IMR-90 (cell line): Measurements from ENCODE around the gene MS4A18. TPM values are rescaled to one million over a fixed set of nuclear protein-coding genes. Genes with fewer than 3 reads are reported as not detected.

Source experiments
- ATAC-seq: fragments of 200-7000 bp; cut with Tn5 transposase; 2 replicates; pipeline ENCODE4 v1.9.1; 2020; ENCODE audit warnings: low read depth, mild to moderate bottlenecking, moderate library complexity
- BruUV-seq: library from RNA; stranded (reverse); fragments of 400-500 nt; replicated peaks from 2 replicates; lab custom pipeline; 2021; lab: Mats Ljungman, UMichigan
- CTCF ChIA-PET: fragments of 300-600 bp; formaldehyde crosslinking; extraction: SDS; loops from one replicate; lab custom pipeline; 2021; ENCODE audit warnings: antibody characterized with exemption; lab: Yijun Ruan, JAX
- POLR2A ChIA-PET: fragments of 300-600 bp; sonication (Branson Sonifier 250); formaldehyde crosslinking; loops from one replicate; lab custom pipeline; 2022; ENCODE audit warnings: antibody characterized with exemption; ENCODE audit not compliant: unreplicated experiment; lab: Charles Lee
- DNase-seq: peaks from one replicate; pipeline ENCODE4 v3.0.0; 2013
- H2AFZ ChIP-seq: replicated peaks from 2 replicates; pipeline ENCODE3; 2013; ENCODE audit warnings: low read length, mild to moderate bottlenecking; ENCODE audit not compliant: poor library complexity
- H2AK5ac ChIP-seq: 2 replicates; pipeline ENCODE4 v1.6.1; 2013; ENCODE audit warnings: low read depth, low read length, inconsistent platforms
- H2AK9ac ChIP-seq: replicated peaks from 2 replicates; pipeline ENCODE3; 2013; ENCODE audit warnings: mild to moderate bottlenecking, low read depth, low read length, moderate library complexity; ENCODE audit not compliant: poor library complexity
- H2BK120ac ChIP-seq: 2 replicates; pipeline ENCODE4 v1.6.1; 2013; ENCODE audit warnings: low read depth, low read length, inconsistent platforms
- H2BK15ac ChIP-seq: 3 replicates; pipeline ENCODE4 v1.6.1; 2013; ENCODE audit warnings: low read depth, low read length, inconsistent platforms
- H2BK20ac ChIP-seq: 2 replicates; pipeline ENCODE4 v1.6.1; 2013; ENCODE audit warnings: low read depth, mild to moderate bottlenecking, inconsistent platforms, low read length, moderate library complexity
- H2BK5ac ChIP-seq: 2 replicates; pipeline ENCODE4 v1.6.1; 2013; ENCODE audit warnings: mild to moderate bottlenecking, low read depth, low read length, inconsistent platforms; ENCODE audit not compliant: poor library complexity, severe bottlenecking
- H3K14ac ChIP-seq: replicated peaks from 2 replicates; pipeline ENCODE4 v1.6.1; 2013; ENCODE audit warnings: low read depth, low read length, inconsistent platforms
- H3K18ac ChIP-seq: 2 replicates; pipeline ENCODE4 v1.6.1; 2013; ENCODE audit warnings: low read depth, low read length, control low read depth
- H3K23ac ChIP-seq: 2 replicates; pipeline ENCODE4 v1.6.1; 2013; ENCODE audit warnings: low read depth, low read length, inconsistent platforms
- H3K27ac ChIP-seq: 2 replicates; pipeline ENCODE4 v1.5.1; 2013; ENCODE audit warnings: mild to moderate bottlenecking, control low read depth, low read length; ENCODE audit not compliant: insufficient read depth
- H3K27me3 ChIP-seq: 2 replicates; pipeline ENCODE4 v1.6.1; 2013; ENCODE audit warnings: low read length; ENCODE audit not compliant: control insufficient read depth, insufficient read depth
- H3K36me3 ChIP-seq: 2 replicates; pipeline ENCODE4 v1.6.1; 2013; ENCODE audit warnings: low read length, mixed read lengths; ENCODE audit not compliant: control insufficient read depth, insufficient read depth
- H3K4ac ChIP-seq: 2 replicates; pipeline ENCODE4 v1.6.1; 2013; ENCODE audit warnings: low read depth, low read length, inconsistent platforms
- H3K4me1 ChIP-seq: 2 replicates; pipeline ENCODE4 v1.6.1; 2013; ENCODE audit warnings: low read length, mixed read lengths; ENCODE audit not compliant: control insufficient read depth, insufficient read depth
- H3K4me2 ChIP-seq: 2 replicates; pipeline ENCODE4 v1.6.1; 2013; ENCODE audit warnings: low read depth, mild to moderate bottlenecking, control low read depth, low read length, moderate library complexity
- H3K4me3 ChIP-seq: 2 replicates; pipeline ENCODE4 v1.5.1; 2013; ENCODE audit warnings: low read depth, mild to moderate bottlenecking, control low read depth, low read length, moderate library complexity; ENCODE audit not compliant: insufficient read depth
- H3K56ac ChIP-seq: 2 replicates; pipeline ENCODE4 v1.6.1; 2013; ENCODE audit warnings: low read length, inconsistent platforms; ENCODE audit not compliant: insufficient read depth; ENCODE audit errors: extremely low read depth
- H3K79me1 ChIP-seq, 2 experiments: 2 replicates each; pipeline ENCODE4 v1.6.1; 2013; ENCODE audit warnings: low read length in 2 of 2, inconsistent platforms in 1 of 2, low read depth in 1 of 2
- H3K9ac ChIP-seq: 2 replicates; pipeline ENCODE4 v1.6.1; 2013; ENCODE audit warnings: low read depth, low read length, control low read depth
- H3K9me1 ChIP-seq: 2 replicates; pipeline ENCODE4 v1.6.1; 2013; ENCODE audit warnings: low read length, inconsistent platforms; ENCODE audit not compliant: insufficient read depth
- H3K9me3 ChIP-seq: 2 replicates; pipeline ENCODE4 v1.6.1; 2013; ENCODE audit warnings: low read length; ENCODE audit not compliant: control insufficient read depth, insufficient read depth
- H4K20me1 ChIP-seq: 2 replicates; pipeline ENCODE4 v1.6.1; 2013; ENCODE audit warnings: low read length, inconsistent platforms; ENCODE audit not compliant: insufficient read depth
- H4K5ac ChIP-seq: 2 replicates; pipeline ENCODE4 v1.6.1; 2013; ENCODE audit warnings: mild to moderate bottlenecking, low read depth, low read length, control low read depth
- H4K8ac ChIP-seq, 2 experiments: 2 replicates each; pipeline ENCODE4 v1.6.1; 2013; ENCODE audit warnings: low read depth in 2 of 2, low read length in 2 of 2, control low read depth in 1 of 2, inconsistent platforms in 1 of 2
- H4K91ac ChIP-seq: 2 replicates; pipeline ENCODE4 v1.6.1; 2013; ENCODE audit warnings: low read depth, low read length, inconsistent platforms; ENCODE audit not compliant: insufficient read depth
- FOS ChIP-seq: fragments of 150-350 bp; IDR thresholded peaks from 2 replicates; pipeline ENCODE4 v1.6.1; 2016; ENCODE audit warnings: low read depth, low read length
- MAFK ChIP-seq: IDR thresholded peaks from 2 replicates; pipeline ENCODE4 v1.6.1; 2012; ENCODE audit warnings: low read depth, low read length, improper control_type of control experiment
- NFE2L2 ChIP-seq: fragments of 150-350 bp; IDR thresholded peaks from 2 replicates; pipeline ENCODE4 v1.6.1; 2016; ENCODE audit warnings: low read depth, mild to moderate bottlenecking, low read length
- POLR2A ChIP-seq: IDR thresholded peaks from 2 replicates; pipeline ENCODE4 v1.6.1; 2012; ENCODE audit warnings: mild to moderate bottlenecking, low read depth, low read length
- SMC3 ChIP-seq: fragments of 150-350 bp; IDR thresholded peaks from 2 replicates; pipeline ENCODE4 v1.6.1; 2016; ENCODE audit warnings: low read depth, mild to moderate bottlenecking, antibody characterized with exemption, low read length, moderate library complexity
- WGBS, 2 experiments: methylation state at CpG; one replicate each; pipeline versions ENCODE4 v1.1.5 to v1.1.7; 2013; ENCODE audit warnings: missing lambda C conversion rate in 2 of 2; ENCODE audit not compliant: insufficient read length in 1 of 2; ENCODE audit errors: extremely low coverage in 2 of 2; 5-methylcytosine and 5-hydroxymethylcytosine counted together
- dilution Hi-C: fragments of 300-500 bp; cut with HindIII; formaldehyde crosslinking; loops from one replicate; pipeline ENCODE4 v1.14.3; 2018; ENCODE audit warnings: low sequenced_read_pairs; ENCODE audit not compliant: unreplicated experiment
- in situ Hi-C: fragments of 300-500 bp; cut with MboI; formaldehyde crosslinking; loops from 3 replicates; pipeline ENCODE4 v1.14.3; 2019; ENCODE audit warnings: low sequenced_read_pairs, inconsistent platforms, mixed read lengths
- intact Hi-C: fragments of 100-400 bp; cut with micrococcal nuclease; formaldehyde crosslinking; loops from 2 replicates; pipeline ENCODE4 v1.10.0; 2022
- polyA plus RNA-seq, 3 experiments: library from polyadenylated mRNA; depleted of rRNA; stranded (reverse); fragments of >200 nt; gene quantifications; 2 replicates each; pipeline ENCODE4 v1.2.3, GENCODE V29; 2012; ENCODE audit warnings: low replicate concordance in 1 of 3
- total RNA-seq: library from RNA; depleted of rRNA; stranded (reverse); fragments of >200 nt; gene quantifications from 2 replicates; pipeline ENCODE4 v1.2.3, GENCODE V29; 2012; rRNA removed

The MS4A18 gene
- total and polyA plus RNA-seq, 2 of the 4 experiments (the other 2 are of a cell fraction) = not detected

DNA sequence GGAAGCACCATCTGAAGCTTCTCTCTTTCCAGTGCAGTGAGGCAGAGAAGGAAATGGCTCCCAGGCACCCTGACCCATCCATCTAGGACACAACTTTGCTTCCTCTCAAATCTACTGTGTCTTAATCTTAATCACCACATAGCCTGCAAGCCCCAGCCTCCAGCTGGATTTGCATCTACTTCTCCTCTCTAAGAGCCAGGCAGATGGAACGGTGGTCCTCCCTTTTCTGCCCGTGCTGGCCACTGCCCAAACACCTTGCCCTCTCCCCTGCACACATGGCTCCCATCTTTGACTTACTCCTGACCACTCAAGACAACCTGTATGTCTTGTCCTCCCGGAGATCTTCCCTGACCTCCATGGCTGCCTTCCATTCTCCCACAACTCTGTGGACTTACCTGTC, 68.0 kb downstream of the MS4A18 start:
- H3K27ac ChIP-seq = no peak overlapping the region
- no peak overlapping the region for H2BK120ac ChIP-seq
- H2BK15ac ChIP-seq = no peak overlapping the region
- no peak overlapping the region for H2AK5ac ChIP-seq
- H3K27me3 ChIP-seq = peaks cover 43% of the 10 kb centered on the region
- H2BK5ac ChIP-seq = no peak overlapping the region
- WGBS, 2 experiments = no CpG with 5 or more reads among the region's 3 CpGs
- in situ Hi-C loops (no loop called here), dilution Hi-C loops (no loop called here), intact Hi-C loops (no loop called here)
- H3K18ac ChIP-seq = no peak overlapping the region
- ATAC-seq (no peak), DNase-seq (no peak)
- H4K8ac ChIP-seq = no peak overlapping the region
- no TSS peak for BruUV-seq
- no peaks in the 10 kb centered on the region for H3K36me3 ChIP-seq
- H3K23ac ChIP-seq = no peak overlapping the region
- no peak overlapping the region for H3K56ac ChIP-seq
- no peaks in the 10 kb centered on the region for H3K79me1 ChIP-seq
- H4K20me1 ChIP-seq = no peaks in the 10 kb centered on the region
- no peak overlapping the region for H2AFZ ChIP-seq
- H3K14ac ChIP-seq = no peak overlapping the region
- no peak overlapping the region for H2AK9ac ChIP-seq
- no peak overlapping the region for H2BK20ac ChIP-seq
- ChIA-PET CTCF (no interaction called here), POLR2A (no interaction called here)
- H3K4me1 ChIP-seq = no peaks in the 10 kb centered on the region; the same call in 1 of the 2 replicates
- H4K5ac ChIP-seq = no peak overlapping the region
- no peak overlapping the region for H3K9ac ChIP-seq
- no peak overlapping the region for H3K4me2 ChIP-seq
- TF ChIP-seq NFE2L2 = no peak
- no peak for TF ChIP-seq POLR2A
- no peak for TF ChIP-seq SMC3
- no peak for TF ChIP-seq MAFK
- no peak for TF ChIP-seq FOS
- H3K9me1 ChIP-seq = no peaks in the 10 kb centered on the region
- H3K9me3 ChIP-seq = peaks cover 10% of the 10 kb centered on the region; the same call in 1 of the 2 replicates
- no peak overlapping the region for H4K91ac ChIP-seq
- H3K4ac ChIP-seq = no peak overlapping the region
- no peak overlapping the region for H3K4me3 ChIP-seq

Other genes starting within 250 kb of the MS4A18 start
- not detected in 2 replicates for gene MS4A12, start 231.9 kb upstream of the MS4A18 start, total RNA-seq
- not detected in 2 replicates for gene MS4A12, start 231.9 kb upstream of the MS4A18 start, polyA plus RNA-seq (2012; rRNA removed)
- gene MS4A13, start 209.3 kb upstream of the MS4A18 start, total RNA-seq = not detected in 2 replicates
- gene MS4A13, start 209.3 kb upstream of the MS4A18 start, polyA plus RNA-seq (2012; rRNA removed) = not detected in 2 replicates
- not detected in 2 replicates for gene MS4A8, start 25.1 kb upstream of the MS4A18 start, total RNA-seq
- gene MS4A8, start 25.1 kb upstream of the MS4A18 start, polyA plus RNA-seq (2012; rRNA removed) = not detected in 2 replicates
- gene MS4A15, start 32.1 kb downstream of the MS4A18 start, total RNA-seq = not detected in 2 replicates
- not detected in 2 replicates for gene MS4A15, start 32.1 kb downstream of the MS4A18 start, polyA plus RNA-seq (2012; rRNA removed)
- gene MS4A10, start 60.6 kb downstream of the MS4A18 start, total RNA-seq = not detected in 2 replicates
- gene MS4A10, start 60.6 kb downstream of the MS4A18 start, polyA plus RNA-seq (2012; rRNA removed) = not detected in 2 replicates
- 9.5 and 10.3 TPM in 2 replicates for gene CCDC86, start 117.4 kb downstream of the MS4A18 start, total RNA-seq
- 34.0 and 38.7 TPM in 2 replicates for gene CCDC86, start 117.4 kb downstream of the MS4A18 start, polyA plus RNA-seq (2012; rRNA removed)
- under 0.01 TPM in 2 replicates for gene PTGDR2, start 131.2 kb downstream of the MS4A18 start, total RNA-seq
- 0.09 and 0.12 TPM in 2 replicates for gene PTGDR2, start 131.2 kb downstream of the MS4A18 start, polyA plus RNA-seq (2012; rRNA removed)
- 0.18 and 0.28 TPM in 2 replicates for gene ZP1, start 142.8 kb downstream of the MS4A18 start, total RNA-seq
- gene ZP1, start 142.8 kb downstream of the MS4A18 start, polyA plus RNA-seq (2012; rRNA removed) = 1.2 and 1.6 TPM in 2 replicates
- 29.7 and 29.8 TPM in 2 replicates for gene PRPF19, start 181.9 kb downstream of the MS4A18 start, total RNA-seq
- gene PRPF19, start 181.9 kb downstream of the MS4A18 start, polyA plus RNA-seq (2012; rRNA removed) = 48.5 and 50.4 TPM in 2 replicates
- 15.1 and 17.2 TPM in 2 replicates for gene TMEM109, start 189.4 kb downstream of the MS4A18 start, total RNA-seq
- gene TMEM109, start 189.4 kb downstream of the MS4A18 start, polyA plus RNA-seq (2012; rRNA removed) = 69.7 and 73.6 TPM in 2 replicates
- 7.7 and 8.3 TPM in 2 replicates for gene TMEM132A, start 199.7 kb downstream of the MS4A18 start, total RNA-seq
- gene TMEM132A, start 199.7 kb downstream of the MS4A18 start, polyA plus RNA-seq (2012; rRNA removed) = 64.2 and 74.8 TPM in 2 replicates
- gene SLC15A3, start 227.5 kb downstream of the MS4A18 start, total RNA-seq = 1.9 and 3.2 TPM in 2 replicates
- 4.4 and 5.2 TPM in 2 replicates for gene SLC15A3, start 227.5 kb downstream of the MS4A18 start, polyA plus RNA-seq (2012; rRNA removed)
- not detected in 2 replicates for gene CD6, start 247.0 kb downstream of the MS4A18 start, total RNA-seq
- not detected in 2 replicates for gene CD6, start 247.0 kb downstream of the MS4A18 start, polyA plus RNA-seq (2012; rRNA removed)